SW 1271 (cell line): ENCODE measurements around the gene ZNF19.

Experiments used
- DNase-seq, 2 experiments: peaks; one replicate each; lab custom pipeline; 2025; lab: John Stamatoyannopoulos, UW

ZNF19 gene

GRCh38 chr16:71490361-71490760, 1.2 kb upstream of the ZNF19 start:
- no peak for DNase-seq

GRCh38 chr16:71484006-71484893, 4.9 kb downstream of the ZNF19 start:
- DNase-seq = peak; percentile 65 to 92

GRCh38 chr16:71482569-71482968, 6.6 kb downstream of the ZNF19 start:
- DNase-seq = no peak

- DNase-seq = no peak
These were observed 8.2 kb downstream of the ZNF19 start for GRCh38 chr16:71480956-71481355.

GRCh38 chr16:71479420-71479819, 9.7 kb downstream of the ZNF19 start:
- peak in 1 of 2 experiments; percentile 28 for DNase-seq

- no peak for DNase-seq
These were observed 12.5 kb downstream of the ZNF19 start for GRCh38 chr16:71476457-71477124.

- peak in 1 of 2 experiments; percentile 75 for DNase-seq
These were observed 14.3 kb downstream of the ZNF19 start for GRCh38 chr16:71474864-71475263.

- DNase-seq = no peak
These were observed 15.2 kb downstream of the ZNF19 start for GRCh38 chr16:71473891-71474290.

GRCh38 chr16:71472931-71473330, 16.2 kb downstream of the ZNF19 start:
- no peak for DNase-seq

GRCh38 chr16:71472051-71472450, 17.1 kb downstream of the ZNF19 start:
- DNase-seq = no peak

- no peak for DNase-seq
These were observed 21.3 kb downstream of the ZNF19 start for GRCh38 chr16:71467810-71468209.

- DNase-seq = no peak
These were observed 24.9 kb downstream of the ZNF19 start for GRCh38 chr16:71464231-71464630.

- DNase-seq = peak; percentile 33 to 66
These were observed 27.2 kb downstream of the ZNF19 start, which contains the start of gene ZNF23 for GRCh38 chr16:71461686-71462648. ZNF23 (minus strand) TSS chr16:71462247; CDS start chr16:71456796, 5,451 bp downstream.

- DNase-seq = no peak
These were observed 28.2 kb downstream of the ZNF19 start for GRCh38 chr16:71460941-71461340.

GRCh38 chr16:71460236-71460635, 28.9 kb downstream of the ZNF19 start:
- peak; percentile 13 to 74 for DNase-seq

- DNase-seq = no peak
These were observed 29.6 kb downstream of the ZNF19 start for GRCh38 chr16:71459510-71459909.

GRCh38 chr16:71456801-71457200, 32.3 kb downstream of the ZNF19 start:
- no peak for DNase-seq

- no peak for DNase-seq
These were observed 36.1 kb downstream of the ZNF19 start for GRCh38 chr16:71453036-71453435.

- no peak for DNase-seq
These were observed 40.1 kb downstream of the ZNF19 start for GRCh38 chr16:71449020-71449419.

GRCh38 chr16:71448274-71448866, 40.8 kb downstream of the ZNF19 start:
- DNase-seq = no peak

GRCh38 chr16:71443714-71444113, 45.4 kb downstream of the ZNF19 start:
- DNase-seq = no peak

GRCh38 chr16:71442051-71442440, 47.1 kb downstream of the ZNF19 start, which contains the start of gene TLE7:
TLE7 (minus strand) TSS chr16:71442054; CDS start chr16:71433324, 8,730 bp downstream.
- DNase-seq = no peak
